ENCODE data around the gene ZNF304. TPM values are rescaled to one million over a fixed set of nuclear protein-coding genes. Genes with fewer than 3 reads are reported as not detected.

Gene ZNF304
- total and polyA plus RNA-seq, 2 of the 4 experiments (the other 2 are of a cell fraction): 3.9 to 16.1 TPM

DNA sequence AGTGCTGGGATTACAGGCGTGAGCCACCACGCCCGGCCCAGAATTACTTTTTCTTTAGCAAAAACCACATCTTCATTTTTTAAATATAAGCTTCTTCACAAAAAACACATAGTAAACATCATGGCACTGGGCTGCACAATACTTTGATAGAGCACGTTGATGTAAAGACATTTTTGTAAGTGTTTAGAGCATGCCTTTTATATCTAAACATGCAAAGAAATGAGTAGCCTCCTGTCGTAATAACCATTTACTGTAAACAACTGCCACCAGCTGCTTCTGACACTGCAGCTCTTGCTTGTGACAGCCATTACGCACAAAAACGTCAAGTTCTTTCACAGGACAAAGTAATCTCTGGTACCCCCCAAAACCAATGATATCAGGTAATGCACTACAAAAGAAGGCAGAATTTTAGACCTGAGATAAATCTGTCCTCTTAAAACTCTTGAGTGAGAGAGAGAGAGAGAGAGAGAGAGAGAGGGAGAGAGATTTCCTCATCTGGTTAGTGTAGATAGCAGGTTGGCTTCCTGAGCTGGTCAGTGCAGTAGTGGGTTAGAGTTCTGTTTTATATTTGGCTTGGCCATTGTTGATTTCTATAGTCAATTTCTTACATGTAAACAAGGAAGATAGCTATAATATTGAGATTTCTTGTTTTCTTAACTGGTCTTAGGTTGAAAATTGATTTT lies 31.9 kb downstream of the ZNF304 start:
- in situ Hi-C loops (cut with MboI; ENCODE audit: low sequenced_read_pairs) (loop anchor here (25.0 kb wide), 1 partner anchor 971 kb away; the partner anchor contains the start of gene ZNF583), dilution Hi-C loops (cut with HindIII; ENCODE audit: low sequenced_read_pairs, unreplicated experiment) (no loop called here), intact Hi-C loops (cut with micrococcal nuclease) (no loop called here)
- no peak overlapping the region for H3K18ac ChIP-seq (ENCODE audit: low read depth, low read length)
- CTCF ChIA-PET: no interaction called here
- H3K79me1 ChIP-seq (ENCODE audit: low read depth in 1 of 2, low read length in 2 of 2): no peaks in the 10 kb centered on the region
- no TSS peak for BruUV-seq (replicated peaks)
- peaks cover 11% of the 10 kb centered on the region for H3K9me3 ChIP-seq (ENCODE audit: control insufficient read depth, insufficient read depth, low read length)
- H2AK5ac ChIP-seq (ENCODE audit: low read depth, low read length): no peak overlapping the region
- H2BK15ac ChIP-seq (ENCODE audit: low read depth, low read length): no peak overlapping the region
- no peak overlapping the region for H2BK120ac ChIP-seq (ENCODE audit: low read depth, low read length)
- peak overlapping the region; percentile 42; the same call in 1 of the 2 replicates for H3K4me2 ChIP-seq (ENCODE audit: low read depth, low read length)
- ATAC-seq (ENCODE audit: low read depth) (peak; percentile 59), DNase-seq (peak; percentile 29)
- no peak overlapping the region for H3K23ac ChIP-seq (ENCODE audit: low read depth, low read length)
- H3K4me3 ChIP-seq (ENCODE audit: insufficient read depth, low read depth, low read length): no peak overlapping the region
- H3K36me3 ChIP-seq (ENCODE audit: control insufficient read depth, insufficient read depth, low read length): peaks cover 5% of the 10 kb centered on the region
- H2AFZ ChIP-seq (replicated peaks; ENCODE audit: low read length, poor library complexity): no peak overlapping the region
- POLR2A ChIA-PET (ENCODE audit: unreplicated experiment): no interaction called here
- H2BK20ac ChIP-seq (ENCODE audit: low read depth, low read length): no peak overlapping the region
- no peaks in the 10 kb centered on the region for H3K27me3 ChIP-seq (ENCODE audit: control insufficient read depth, insufficient read depth, low read length)
- H4K91ac ChIP-seq (ENCODE audit: insufficient read depth, low read depth, low read length): no peak overlapping the region
- no peaks in the 10 kb centered on the region for H4K20me1 ChIP-seq (ENCODE audit: insufficient read depth, low read length)
- H3K4ac ChIP-seq (ENCODE audit: low read depth, low read length): no peak overlapping the region
- TF ChIP-seq, protein P1, sequence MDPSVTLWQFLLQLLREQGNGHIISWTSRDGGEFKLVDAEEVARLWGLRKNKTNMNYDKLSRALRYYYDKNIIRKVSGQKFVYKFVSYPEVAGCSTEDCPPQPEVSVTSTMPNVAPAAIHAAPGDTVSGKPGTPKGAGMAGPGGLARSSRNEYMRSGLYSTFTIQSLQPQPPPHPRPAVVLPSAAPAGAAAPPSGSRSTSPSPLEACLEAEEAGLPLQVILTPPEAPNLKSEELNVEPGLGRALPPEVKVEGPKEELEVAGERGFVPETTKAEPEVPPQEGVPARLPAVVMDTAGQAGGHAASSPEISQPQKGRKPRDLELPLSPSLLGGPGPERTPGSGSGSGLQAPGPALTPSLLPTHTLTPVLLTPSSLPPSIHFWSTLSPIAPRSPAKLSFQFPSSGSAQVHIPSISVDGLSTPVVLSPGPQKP (IDR thresholded peaks at IDR 0.05; ENCODE audit: borderline replicate concordance, low read depth, low read length): no peak
- TF ChIP-seq RFX5 (IDR thresholded peaks at IDR 0.05; ENCODE audit: low read depth, low read length) (no peak), MAFK (IDR thresholded peaks at IDR 0.05; ENCODE audit: low read depth, low read length) (no peak), RCOR1 (IDR thresholded peaks at IDR 0.05; ENCODE audit: insufficient replicate concordance, low read length) (no peak)
- TF ChIP-seq, protein P2, sequence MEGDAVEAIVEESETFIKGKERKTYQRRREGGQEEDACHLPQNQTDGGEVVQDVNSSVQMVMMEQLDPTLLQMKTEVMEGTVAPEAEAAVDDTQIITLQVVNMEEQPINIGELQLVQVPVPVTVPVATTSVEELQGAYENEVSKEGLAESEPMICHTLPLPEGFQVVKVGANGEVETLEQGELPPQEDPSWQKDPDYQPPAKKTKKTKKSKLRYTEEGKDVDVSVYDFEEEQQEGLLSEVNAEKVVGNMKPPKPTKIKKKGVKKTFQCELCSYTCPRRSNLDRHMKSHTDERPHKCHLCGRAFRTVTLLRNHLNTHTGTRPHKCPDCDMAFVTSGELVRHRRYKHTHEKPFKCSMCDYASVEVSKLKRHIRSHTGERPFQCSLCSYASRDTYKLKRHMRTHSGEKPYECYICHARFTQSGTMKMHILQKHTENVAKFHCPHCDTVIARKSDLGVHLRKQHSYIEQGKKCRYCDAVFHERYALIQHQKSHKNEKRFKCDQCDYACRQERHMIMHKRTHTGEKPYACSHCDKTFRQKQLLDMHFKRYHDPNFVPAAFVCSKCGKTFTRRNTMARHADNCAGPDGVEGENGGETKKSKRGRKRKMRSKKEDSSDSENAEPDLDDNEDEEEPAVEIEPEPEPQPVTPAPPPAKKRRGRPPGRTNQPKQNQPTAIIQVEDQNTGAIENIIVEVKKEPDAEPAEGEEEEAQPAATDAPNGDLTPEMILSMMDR (conservative IDR thresholded peaks at IDR 0.05; ENCODE audit: low read depth, low read length): no peak
- H3K14ac ChIP-seq (replicated peaks; ENCODE audit: low read depth, low read length): no peak overlapping the region
- H3K56ac ChIP-seq (ENCODE audit: extremely low read depth, insufficient read depth, low read length): no peak overlapping the region
- no peak overlapping the region for H3K9ac ChIP-seq (ENCODE audit: low read depth, low read length)
- H2AK9ac ChIP-seq (replicated peaks; ENCODE audit: low read depth, low read length, poor library complexity): no peak overlapping the region
- H3K27ac ChIP-seq (ENCODE audit: insufficient read depth, low read length): no peak overlapping the region; the same call in 1 of the 2 replicates
- H4K5ac ChIP-seq (ENCODE audit: low read depth, low read length): no peak overlapping the region
- no CpG with 5 or more reads among the region's 7 CpGs for WGBS, 2 experiments (ENCODE audit: extremely low coverage in 2 of 2, insufficient read length in 1 of 2)
- H3K9me1 ChIP-seq (ENCODE audit: insufficient read depth, low read length): no peaks in the 10 kb centered on the region
- H4K8ac ChIP-seq (ENCODE audit: low read depth in 2 of 2, low read length in 2 of 2): no peak overlapping the region
- H3K4me1 ChIP-seq (ENCODE audit: control insufficient read depth, insufficient read depth, low read length): no peaks in the 10 kb centered on the region
- no peak overlapping the region for H2BK5ac ChIP-seq (ENCODE audit: low read depth, low read length, poor library complexity, severe bottlenecking)

Data from IMR-90 (cell line).